Liver (tissue), 9 donors: ENCODE data around the gene LYRM4. TPM values are rescaled to one million over a fixed set of nuclear protein-coding genes. Genes with fewer than 3 reads are reported as not detected.

ENCODE experiments used
- DNase-seq: peaks from one replicate; pipeline ENCODE4 v3.0.0-alpha.2; 2017; ENCODE audit warnings: low spot score
- H3K27ac ChIP-seq, 2 donors: one replicate each; pipeline ENCODE4 v1.7.0; 2013; ENCODE audit warnings: inconsistent platforms in 2 of 2, low read length in 2 of 2, control low read depth in 1 of 2, low read depth in 1 of 2, mild to moderate bottlenecking in 1 of 2
- H3K27me3 ChIP-seq, 4 donors: one replicate each; pipeline versions ENCODE4 v1.6.1 to v1.7.0; 2013; ENCODE audit warnings: low read length in 3 of 4, inconsistent platforms in 1 of 4, mild to moderate bottlenecking in 1 of 4, moderate library complexity in 1 of 4; ENCODE audit not compliant: control insufficient read depth in 4 of 4, insufficient read depth in 4 of 4
- H3K36me3 ChIP-seq, 4 donors: one replicate each; pipeline versions ENCODE4 v1.6.1 to v1.7.0; 2013; ENCODE audit warnings: low read length in 3 of 4, mild to moderate bottlenecking in 3 of 4, low read depth in 1 of 4, moderate library complexity in 1 of 4; ENCODE audit not compliant: control insufficient read depth in 4 of 4, insufficient read depth in 3 of 4
- H3K4me1 ChIP-seq, 4 donors: one replicate each; pipeline versions ENCODE4 v1.6.1 to v1.7.0; 2013; ENCODE audit warnings: low read length in 3 of 4, mild to moderate bottlenecking in 3 of 4, moderate library complexity in 1 of 4; ENCODE audit not compliant: control insufficient read depth in 4 of 4, insufficient read depth in 4 of 4
- H3K4me3 ChIP-seq, 3 donors: one replicate each; pipeline versions ENCODE4 v1.6.1 to v1.7.0; 2013; ENCODE audit warnings: low read length in 3 of 3, control low read depth in 1 of 3, low read depth in 1 of 3, mild to moderate bottlenecking in 1 of 3
- H3K9ac ChIP-seq, 2 donors: one replicate each; pipeline ENCODE4 v1.7.0; 2013; ENCODE audit warnings: low read length in 2 of 2, mild to moderate bottlenecking in 2 of 2, moderate library complexity in 2 of 2, control low read depth in 1 of 2, low read depth in 1 of 2
- H3K9me3 ChIP-seq, 4 donors: one replicate each; pipeline versions ENCODE4 v1.6.1 to v1.7.0; 2013; ENCODE audit warnings: low read length in 3 of 4; ENCODE audit not compliant: control insufficient read depth in 4 of 4
- ATF3 ChIP-seq: IDR thresholded peaks from 2 replicates; pipeline ENCODE4 v1.6.1; 2016; ENCODE audit warnings: antibody characterized with exemption
- CTCF ChIP-seq: fragments of 150-350 bp; IDR thresholded peaks from 2 replicates; pipeline ENCODE4 v1.5.1; 2017; ENCODE audit warnings: improper control_type of control experiment, low read depth, low read length; ENCODE audit not compliant: missing input control
- EGR1 ChIP-seq, 2 donors: IDR thresholded peaks; 2 replicates each; pipeline ENCODE4 v1.6.1; 2016 to 2018; ENCODE audit warnings: antibody characterized with exemption in 2 of 2, low read depth in 2 of 2
- FOXA1 ChIP-seq: IDR thresholded peaks from 2 replicates; pipeline ENCODE4 v1.6.1; 2016; ENCODE audit warnings: antibody characterized with exemption
- FOXA2 ChIP-seq: IDR thresholded peaks from 2 replicates; pipeline ENCODE4 v1.6.1; 2016; ENCODE audit warnings: antibody characterized with exemption
- HNF4A ChIP-seq, 2 donors: conservative IDR thresholded peaks; 2 replicates each; pipeline ENCODE4 v1.6.1; 2016; ENCODE audit warnings: antibody characterized with exemption in 2 of 2, mild to moderate bottlenecking in 2 of 2
- MAX ChIP-seq: IDR thresholded peaks from 2 replicates; pipeline ENCODE4 v1.6.1; 2016; ENCODE audit warnings: antibody characterized with exemption
- RAD21 ChIP-seq, 2 donors: IDR thresholded peaks; 2 replicates each; pipeline ENCODE4 v1.6.1; 2016; ENCODE audit warnings: antibody characterized with exemption in 2 of 2, mild to moderate bottlenecking in 2 of 2
- REST ChIP-seq: IDR thresholded peaks from 2 replicates; pipeline ENCODE4 v1.6.1; 2016; ENCODE audit warnings: antibody characterized with exemption, mild to moderate bottlenecking
- RXRA ChIP-seq, 2 donors: IDR thresholded peaks; 2 replicates each; pipeline ENCODE4 v1.6.1; 2017 to 2018; ENCODE audit warnings: antibody characterized with exemption in 2 of 2, mild to moderate bottlenecking in 1 of 2
- TAF1 ChIP-seq: conservative IDR thresholded peaks from 2 replicates; pipeline ENCODE4 v1.6.1; 2016; ENCODE audit warnings: antibody characterized with exemption, mild to moderate bottlenecking
- ZBTB33 ChIP-seq: IDR thresholded peaks from 2 replicates; pipeline ENCODE4 v1.6.1; 2016; ENCODE audit warnings: antibody characterized with exemption
- WGBS: extraction: QIAGEN DNeasy Blood & Tissue Kit; methylation state at CpG from one replicate; pipeline ENCODE4 v1.1.7; 2013; 5-methylcytosine and 5-hydroxymethylcytosine counted together
- polyA plus RNA-seq, 2 donors: library from polyadenylated mRNA; stranded (reverse) in 1 of 2; unstranded in 1 of 2; fragments of 200-250 nt in 1 of 2; fragments of >200 nt in 1 of 2; fragmentation: Nextera tagmentation in 1 of 2; extraction: Ambion mirVana in 1 of 2; gene quantifications; one replicate each; pipeline versions ENCODE4 v1.2.1 to v1.2.3, GENCODE V29; 2013 to 2015
- total RNA-seq, 2 donors: library from RNA; depleted of rRNA; stranded (reverse); fragments of >200 nt; gene quantifications; one replicate each; pipeline ENCODE4 v1.2.3, GENCODE V29; 2014
- donor health status: healthy.
- donor health status: healthy.
- donor health status: healthy.
- donor health status: healthy.
- donor health status: healthy.

The LYRM4 gene
- total and polyA plus RNA-seq, 4 donors, result 4.4 to 13.1 (median 6.5) TPM

- no peak for TF ChIP-seq REST
These were observed 34.9 kb upstream of the LYRM4 start (continued) for GRCh38 chr6:5295623-5296022.

- no peaks in the 10 kb centered on the region for H3K4me1 ChIP-seq
- DNase-seq, result no peak
- WGBS, result 87% methylated on average over 11 of the region's 11 CpGs
- no peaks in the 10 kb centered on the region for H3K27me3 ChIP-seq
- TF ChIP-seq RAD21 (IDR thresholded peaks at IDR 0.05) (no peak), EGR1 (IDR thresholded peaks at IDR 0.05; ENCODE audit: low read depth in 2 of 2) (no peak), RXRA (IDR thresholded peaks at IDR 0.05) (no peak), CTCF (no peak)
- no peak overlapping the region for H3K4me3 ChIP-seq
- H3K9ac ChIP-seq, result no peak overlapping the region
- no peaks in the 10 kb centered on the region for H3K36me3 ChIP-seq
- H3K27ac ChIP-seq, result no peak overlapping the region
- no peaks in the 10 kb centered on the region for H3K9me3 ChIP-seq
These were observed 33.9 kb upstream of the LYRM4 start for GRCh38 chr6:5294392-5295211.

GRCh38 chr6:5293692-5294091 lies 32.9 kb upstream of the LYRM4 start:
- no peaks in the 10 kb centered on the region for H3K4me1 ChIP-seq
- TF ChIP-seq MAX, result no peak
- TF ChIP-seq TAF1, result no peak
- TF ChIP-seq ZBTB33, result no peak
- TF ChIP-seq FOXA1, result no peak
- TF ChIP-seq FOXA2, result no peak
- TF ChIP-seq RXRA (IDR thresholded peaks at IDR 0.05), result no peak
- no peak for TF ChIP-seq ATF3
- TF ChIP-seq CTCF, result no peak
- TF ChIP-seq EGR1 (IDR thresholded peaks at IDR 0.05; ENCODE audit: low read depth in 2 of 2), result no peak
- TF ChIP-seq HNF4A (conservative IDR thresholded peaks at IDR 0.05), result no peak
- H3K27me3 ChIP-seq, result no peaks in the 10 kb centered on the region
- no peak overlapping the region for H3K9ac ChIP-seq
- no peaks in the 10 kb centered on the region for H3K9me3 ChIP-seq
- no peak overlapping the region for H3K27ac ChIP-seq
- no peak overlapping the region for H3K4me3 ChIP-seq
- no peak for DNase-seq
- H3K36me3 ChIP-seq, result no peaks in the 10 kb centered on the region
- 50% methylated on average over 2 of the region's 2 CpGs for WGBS
